Stimulated activated CD4-positive, alpha-beta T cell treated with anti-CD3 and anti-CD28 coated beads, Interleukin-4, amount 100 ng/mL, for 48 hours (primary cell): Measurements from ENCODE around the gene MCL1.

Experiments
- DNase-seq, 2 donors: peaks; one replicate each; pipeline ENCODE4 v3.0.0-alpha.2; 2020; ENCODE audit warnings: low read depth in 2 of 2

Gene MCL1

DNA sequence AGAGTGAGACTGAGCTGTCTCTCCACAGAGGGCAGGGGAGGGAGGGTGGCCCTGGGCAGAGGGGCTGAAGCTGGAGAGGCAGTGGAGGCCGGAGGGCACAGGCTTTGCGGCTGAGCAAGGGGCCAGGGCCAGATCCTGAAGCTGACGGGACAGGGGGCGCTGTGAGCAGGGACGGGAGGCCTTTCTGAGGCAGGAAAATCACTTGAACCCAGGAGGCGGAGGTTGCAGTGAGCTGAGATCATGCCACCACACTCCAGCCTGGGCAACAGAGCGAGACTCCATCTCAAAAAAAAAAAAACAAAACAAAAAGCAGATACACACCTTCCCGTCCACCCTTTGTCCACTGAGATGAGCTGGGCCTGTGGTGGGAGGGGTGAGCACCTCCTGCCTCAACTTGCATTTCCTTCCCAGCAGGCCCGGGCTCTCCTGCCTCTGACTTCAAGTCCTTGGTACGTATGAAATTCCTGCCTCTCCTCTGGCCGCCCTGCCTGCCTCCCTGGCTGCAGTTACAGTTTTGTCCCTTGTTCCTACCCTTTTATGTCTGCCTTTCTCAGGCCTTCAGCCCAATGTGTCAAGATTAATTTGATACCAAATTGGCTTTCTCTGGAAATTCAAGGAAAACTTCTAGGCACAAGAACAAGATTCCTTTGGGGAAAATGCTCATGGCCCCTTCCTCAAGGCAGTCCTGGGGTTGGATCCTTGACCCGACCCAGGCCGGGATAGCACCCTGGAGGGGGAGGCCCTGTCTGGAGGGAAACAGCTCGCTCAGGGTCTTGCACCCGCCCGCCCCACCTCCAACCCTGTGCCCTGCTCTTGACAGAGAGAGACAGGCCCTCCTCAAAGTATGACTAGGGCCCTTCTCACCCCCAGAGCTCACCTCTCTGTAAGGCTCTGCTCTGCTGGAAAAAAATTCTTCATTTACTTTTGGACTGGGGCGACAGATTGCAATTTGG is 41.4 kb downstream of the MCL1 start:
- no peak for DNase-seq

DNA sequence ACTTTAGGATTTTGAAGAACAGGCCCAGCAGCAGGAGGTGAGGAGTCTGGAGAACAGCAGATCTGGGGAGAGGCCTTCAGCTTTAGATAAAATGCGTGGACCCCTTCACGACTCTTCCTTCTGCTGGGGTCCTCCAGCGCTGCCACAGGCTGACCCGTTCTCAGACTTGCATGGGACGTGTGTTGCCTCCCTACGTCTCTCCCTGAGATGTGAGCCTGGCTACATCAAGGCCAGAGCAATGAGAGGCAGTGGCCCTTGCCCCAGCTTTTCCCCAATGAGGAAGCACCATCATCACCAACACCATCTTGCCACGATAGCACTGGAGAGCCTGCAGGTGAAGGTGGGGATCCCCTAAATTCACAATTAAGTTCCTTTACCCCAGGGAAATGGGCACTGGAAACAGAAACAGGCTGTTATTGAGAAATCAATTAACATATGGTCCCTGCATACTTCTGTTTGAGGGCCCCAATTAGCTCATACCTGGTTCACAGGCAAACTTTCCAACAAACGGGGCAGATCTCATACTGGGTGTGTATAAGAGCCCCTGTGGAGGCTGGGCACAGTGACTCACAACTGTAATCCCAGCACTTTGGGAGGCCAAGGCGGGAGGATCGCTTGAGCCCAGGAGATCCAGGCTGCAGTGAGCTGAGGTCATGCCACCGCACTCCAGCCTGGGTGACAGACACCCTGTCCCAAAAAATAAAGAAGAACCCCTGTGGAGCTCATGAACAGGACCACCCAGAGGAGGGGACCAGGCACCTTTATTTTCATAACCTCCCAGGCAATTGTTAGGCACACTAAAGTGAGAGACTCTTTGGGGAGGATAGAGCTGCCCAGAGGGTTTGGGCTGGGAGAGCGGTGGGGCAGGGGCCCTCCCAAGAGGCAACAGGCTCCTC is 42.3 kb downstream of the MCL1 start:
- DNase-seq = no peak

DNA sequence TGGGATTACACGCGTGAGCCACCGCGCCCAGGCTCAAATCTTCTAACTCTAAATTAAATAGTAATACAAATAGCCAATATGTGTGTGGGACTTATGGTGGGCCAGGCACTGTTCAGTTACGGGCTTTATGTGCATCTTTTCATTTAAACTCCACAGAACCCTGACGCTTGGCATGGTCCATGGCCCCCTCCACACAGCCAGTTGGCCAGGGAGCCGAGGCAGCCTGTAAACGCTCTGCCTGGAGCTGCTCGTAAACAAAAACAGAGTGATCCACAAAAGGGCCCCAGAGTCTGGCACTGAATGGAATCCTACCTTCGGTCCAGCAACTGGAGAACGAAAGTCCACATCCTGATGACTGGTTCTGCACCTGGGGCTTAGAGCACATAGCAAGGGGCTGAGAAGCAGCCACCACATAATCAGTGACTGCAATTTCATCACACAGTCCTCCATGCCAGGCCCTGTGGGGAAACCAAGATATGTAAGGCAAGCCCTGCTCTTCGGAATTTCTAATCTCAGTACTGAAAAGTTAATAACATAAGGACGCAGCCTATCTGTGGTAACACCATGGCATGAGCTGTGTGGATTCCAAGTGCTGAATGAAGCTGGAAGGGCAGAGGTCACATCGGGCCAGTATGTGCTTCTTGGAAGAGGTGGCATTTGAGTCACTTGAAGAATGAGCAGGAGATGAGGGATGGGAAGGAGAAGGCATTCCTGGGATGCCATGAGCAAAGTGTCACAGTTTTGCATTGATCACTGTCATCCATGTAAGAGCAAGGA is 43.7 kb downstream of the MCL1 start:
- DNase-seq = no peak

DNA sequence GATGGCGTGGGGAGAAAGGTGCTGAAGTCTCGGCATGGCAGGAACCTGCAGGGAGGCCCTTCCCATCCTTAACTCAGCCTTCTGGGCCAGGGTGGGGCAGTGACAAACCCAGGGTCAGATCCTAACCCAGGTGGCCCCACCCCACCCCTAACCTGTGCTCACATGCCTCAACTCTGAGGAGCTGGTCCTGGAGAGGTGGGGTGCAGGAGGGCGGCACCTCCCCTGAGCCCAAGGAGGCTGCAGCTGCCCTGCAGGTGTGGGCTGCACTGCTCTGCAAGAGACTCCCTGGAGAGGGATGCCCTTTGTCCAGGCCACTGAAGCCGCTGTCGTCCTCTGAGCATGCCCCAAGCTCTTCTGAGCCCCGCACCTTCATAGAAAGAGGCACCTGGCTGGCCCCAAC is 45.4 kb downstream of the MCL1 start:
- DNase-seq = no peak

DNA sequence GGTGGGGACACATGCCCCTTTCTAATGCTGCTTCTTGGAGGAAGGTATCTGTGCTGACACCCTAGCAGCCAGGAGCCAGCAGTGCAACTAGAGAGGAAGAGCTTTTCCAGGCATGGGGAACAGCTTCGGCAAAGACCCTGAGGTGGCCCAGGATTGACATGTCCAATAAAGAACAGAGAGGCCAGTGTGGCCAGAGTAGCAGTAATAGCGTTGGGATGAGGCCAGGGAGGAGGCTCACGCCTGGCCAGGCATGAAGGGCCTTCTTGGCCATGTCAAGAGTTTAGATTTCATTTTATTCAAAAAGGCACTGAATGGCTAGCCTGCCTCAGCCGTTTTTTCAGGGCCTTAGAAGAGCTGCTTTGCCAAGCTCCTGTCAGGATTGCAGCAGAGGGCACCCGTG is 46.5 kb downstream of the MCL1 start:
- DNase-seq = no peak

DNA sequence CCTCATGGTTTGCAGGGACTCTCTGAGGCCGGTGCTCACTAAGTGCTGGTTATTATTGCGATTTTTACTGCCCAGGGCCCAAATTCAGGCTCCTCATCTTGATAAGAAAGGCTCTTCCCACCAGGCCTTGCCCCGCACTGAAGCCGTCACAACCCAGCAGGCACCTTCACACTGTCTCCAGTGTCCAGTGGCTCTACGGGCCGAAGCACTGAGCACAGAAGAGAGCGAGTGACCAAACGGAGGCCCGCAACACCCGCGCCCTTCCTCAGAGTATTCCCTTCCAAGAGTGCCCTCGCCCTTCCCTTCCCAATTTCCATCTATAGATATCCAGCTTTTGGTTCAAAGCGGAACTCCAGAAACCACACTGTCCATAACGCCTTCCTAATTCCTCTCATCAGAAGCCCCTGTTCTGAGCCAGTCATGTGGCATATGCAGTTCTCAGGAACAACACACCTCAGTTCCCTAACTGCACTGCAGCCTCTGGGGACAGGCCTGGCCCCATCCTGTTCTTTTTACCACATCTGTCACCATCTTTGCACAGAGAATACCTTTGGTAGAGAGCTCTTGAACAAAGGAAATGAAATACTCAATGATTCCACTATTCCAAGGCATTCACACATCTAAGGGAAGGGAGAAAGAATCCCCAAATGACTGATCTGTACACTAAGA is 48.8 kb downstream of the MCL1 start:
- DNase-seq = no peak

DNA sequence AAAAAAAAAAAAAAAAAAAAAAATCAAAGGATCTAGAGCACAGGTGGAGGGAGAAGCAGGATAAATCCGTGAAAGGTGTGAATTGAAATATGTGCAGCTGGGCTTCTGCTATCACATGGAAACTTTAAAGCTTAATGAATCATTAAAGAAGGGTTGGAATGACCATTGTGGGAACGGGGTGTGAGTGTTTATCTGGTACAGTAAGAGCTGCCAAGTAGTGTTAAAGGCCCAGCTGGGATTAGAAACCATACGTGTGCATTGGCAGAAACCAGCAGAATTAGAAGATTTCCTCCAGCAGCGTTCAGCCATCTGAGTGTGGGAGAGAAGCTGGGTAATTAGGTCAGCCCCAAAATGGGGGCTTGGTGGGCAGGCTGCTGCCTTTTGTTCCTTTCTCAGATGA is 50.4 kb downstream of the MCL1 start:
- DNase-seq = no peak

DNA sequence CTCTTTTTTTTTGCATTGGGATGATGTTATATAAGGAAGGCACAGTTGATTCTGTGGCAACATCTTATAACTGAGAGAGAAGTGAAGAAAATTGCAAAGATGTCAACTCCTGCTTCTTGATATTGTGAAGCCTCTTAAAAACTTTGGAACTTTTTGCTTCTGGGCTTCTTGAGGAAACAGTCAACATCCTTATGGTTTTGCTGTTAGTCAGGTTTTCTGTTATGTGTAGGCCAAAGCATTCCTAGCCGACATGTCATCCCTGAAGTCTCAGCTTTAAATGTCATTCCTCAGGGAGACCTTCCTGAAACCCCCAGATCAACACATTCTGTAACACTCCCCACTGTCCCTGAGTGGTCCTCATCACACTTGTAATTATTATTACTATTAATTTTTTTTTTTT is 51.2 kb downstream of the MCL1 start:
- no peak for DNase-seq

DNA sequence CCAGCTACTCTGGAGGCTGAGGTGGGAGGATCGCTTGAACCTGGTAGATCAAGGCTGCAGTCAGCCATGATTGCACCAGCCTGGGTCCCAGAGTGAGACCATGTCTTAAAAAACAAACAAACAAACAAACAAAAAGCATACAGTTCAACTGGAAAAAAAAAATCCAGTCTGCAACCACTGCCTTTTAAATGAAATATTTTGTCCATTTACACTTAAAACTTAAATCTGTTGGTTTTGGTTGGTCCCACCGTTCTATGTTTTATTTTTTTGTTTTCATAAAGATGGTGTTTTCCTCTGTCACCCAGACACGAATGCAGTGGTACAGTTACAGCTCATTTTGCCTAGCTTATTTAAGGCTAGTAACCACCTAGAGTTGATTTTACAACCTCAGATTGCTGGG is 54.1 kb downstream of the MCL1 start:
- no peak for DNase-seq
